NCI-H1092 (cell line): ENCODE data around the gene MIER1.
A peak's percentile ranks its signal among the peaks of the same experiment; 100 is the strongest.
"Not testable (repeated sequence)": the region's sequence is repeated elsewhere in the genome, so short reads cannot be mapped to it uniquely, and the experiment has no call there.

Experiments
- DNase-seq: peaks from one replicate; lab custom pipeline; 2025; lab: John Stamatoyannopoulos, UW

The MIER1 gene

GRCh38 chr1:66924756-66925557 lies at the start of gene MIER1, which contains the start of gene DNAI4:
Gene MIER1 (plus strand): TSS chr1:66924990. CDS start chr1:66925029, 39 bp downstream.
Gene DNAI4 (minus strand): TSS chr1:66924856. CDS start chr1:66924831, 25 bp downstream.
- peak; percentile 94 for DNase-seq

GRCh38 chr1:66876664-66877063 lies 48.1 kb upstream of the MIER1 start:
- DNase-seq = no peak

DNA sequence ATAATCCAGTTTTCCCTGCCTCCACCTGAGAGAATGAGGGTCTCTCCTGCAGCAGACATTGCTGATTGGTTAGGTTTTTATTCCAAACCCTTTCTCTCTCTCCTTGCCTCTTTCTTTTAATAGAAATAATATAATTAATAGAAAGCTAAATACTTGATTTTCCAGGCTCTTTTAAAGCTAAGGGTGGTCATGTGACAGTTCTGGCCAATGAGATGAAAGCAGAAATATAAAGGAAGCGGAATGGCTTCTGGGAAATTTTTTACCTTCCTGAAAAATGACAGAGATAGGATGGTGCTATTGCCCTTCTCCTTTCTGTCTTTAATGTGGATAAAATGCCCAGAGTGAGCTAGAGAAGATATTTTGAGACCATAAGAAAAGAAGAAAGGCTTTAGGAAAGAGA lies 35.8 kb upstream of the MIER1 start:
- DNase-seq = no peak

- DNase-seq = no peak
Observed at GRCh38 chr1:66890621-66891020, 34.2 kb upstream of the MIER1 start.

DNA sequence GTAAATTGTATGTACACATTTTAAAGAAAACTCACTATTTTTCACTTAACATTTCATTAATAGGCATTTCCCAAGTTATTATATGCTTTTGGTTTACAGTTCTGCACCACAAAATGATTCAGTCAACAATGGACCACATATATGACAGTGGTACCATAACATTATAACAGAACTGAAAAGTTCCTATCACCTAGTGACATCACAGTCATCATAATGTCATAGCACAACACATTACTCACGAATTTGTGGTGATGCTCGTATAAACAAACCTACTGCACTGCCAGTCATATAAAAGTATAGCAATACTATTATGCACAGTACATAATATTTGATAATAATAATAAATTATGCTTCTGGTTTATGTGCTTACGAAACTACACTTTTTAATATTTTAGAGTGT lies 31.1 kb upstream of the MIER1 start:
- DNase-seq = no peak

DNA sequence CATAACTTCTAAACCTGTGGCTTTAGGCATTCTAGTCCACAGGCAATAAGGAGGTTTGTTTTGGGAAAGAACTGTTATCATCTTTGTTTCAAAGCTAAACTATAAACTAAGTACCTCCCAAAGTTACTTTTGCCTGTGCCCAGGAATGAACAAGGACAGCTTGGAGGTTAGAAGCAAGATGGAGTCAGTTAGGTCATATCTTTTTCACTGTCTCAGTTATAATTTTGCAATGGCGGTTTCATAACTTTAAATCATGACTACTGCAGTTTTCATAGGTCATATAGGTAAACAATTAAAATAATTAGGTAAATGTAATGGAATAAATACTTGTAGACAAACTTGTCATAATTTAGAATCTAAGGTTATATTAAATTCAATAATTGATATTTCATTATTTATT lies 9.6 kb upstream of the MIER1 start:
- not testable (repeated sequence) for DNase-seq

- no peak for DNase-seq
Observed at GRCh38 chr1:66916320-66916719, 8.5 kb upstream of the MIER1 start.

GRCh38 chr1:66917476-66917875 lies 7.3 kb upstream of the MIER1 start:
- DNase-seq = no peak

DNA sequence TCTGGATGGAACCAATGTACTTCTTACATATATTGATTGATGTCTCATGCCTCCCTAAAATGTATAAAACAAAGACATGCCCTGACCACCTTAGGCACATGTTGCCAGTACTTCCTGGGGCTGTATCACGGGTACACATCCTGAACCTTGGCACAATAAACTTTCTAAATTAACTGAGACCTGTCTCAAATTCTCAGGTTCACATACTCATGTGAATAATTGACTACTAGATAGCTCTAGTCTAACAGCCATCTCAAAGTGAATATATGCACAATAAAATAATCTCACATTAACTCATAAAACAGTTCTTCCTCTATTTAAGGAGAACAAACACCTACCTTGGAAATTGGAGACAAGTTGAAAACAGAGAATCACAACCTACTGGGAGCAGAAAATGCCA lies 5.7 kb upstream of the MIER1 start:
- DNase-seq = no peak

GRCh38 chr1:66919828-66920227 lies 5.0 kb upstream of the MIER1 start:
- DNase-seq = no peak

- DNase-seq = no peak
Observed at GRCh38 chr1:66920543-66920942, 4.2 kb upstream of the MIER1 start.

DNA sequence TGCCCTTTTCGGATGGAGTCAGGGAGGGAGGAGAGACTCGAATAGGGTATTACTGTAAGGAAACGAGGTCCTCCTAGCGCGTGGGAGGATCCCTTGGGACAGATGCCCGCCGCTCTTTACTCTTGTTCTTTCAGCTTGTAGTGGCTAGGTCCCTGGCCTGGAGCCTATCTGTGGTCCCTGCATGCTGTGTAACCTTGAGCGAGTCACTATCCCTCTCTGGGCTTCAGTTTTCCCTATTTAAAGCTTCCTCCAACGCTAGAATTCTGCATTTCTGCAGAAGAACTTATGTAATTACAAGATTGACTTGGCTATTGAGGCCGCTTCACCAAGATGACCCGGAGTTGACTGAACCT lies 744 bp downstream of the MIER1 start:
- no peak for DNase-seq

GRCh38 chr1:66925944-66926343 lies 1.2 kb downstream of the MIER1 start:
- DNase-seq = no peak

- no peak for DNase-seq
Observed at GRCh38 chr1:66927528-66927927, 2.7 kb downstream of the MIER1 start.

DNA sequence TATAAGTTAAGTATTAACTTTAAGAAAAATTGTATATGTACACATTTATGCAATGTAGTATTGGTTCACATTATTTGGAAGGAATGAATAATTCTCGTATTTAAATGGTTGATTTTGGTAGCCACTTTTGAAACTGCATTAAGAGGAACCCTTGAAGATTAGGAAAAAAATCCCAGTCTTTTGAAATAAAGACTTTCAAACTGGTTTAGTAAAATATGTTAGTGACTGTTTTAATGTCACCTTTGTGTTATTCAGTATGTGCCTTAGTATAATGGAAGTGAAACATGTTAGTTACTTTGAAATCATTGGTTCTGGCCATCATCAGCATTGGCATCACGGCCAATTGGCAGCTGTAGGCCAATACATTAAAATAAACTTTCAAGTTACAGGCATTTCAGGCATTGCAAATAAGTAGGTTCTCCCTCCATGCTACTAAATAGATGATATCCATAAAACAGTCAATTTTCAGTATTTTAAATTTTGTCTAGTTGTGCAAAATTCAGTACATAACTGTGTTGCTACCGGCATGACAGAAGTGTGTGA lies 4.4 kb downstream of the MIER1 start:
- DNase-seq = no peak

- DNase-seq = no peak
Observed at GRCh38 chr1:66929691-66929998, 4.9 kb downstream of the MIER1 start.

GRCh38 chr1:66929999-66930822 lies 5.4 kb downstream of the MIER1 start:
- DNase-seq = peak; percentile 87

GRCh38 chr1:66930823-66931174 lies 6.0 kb downstream of the MIER1 start:
- no peak for DNase-seq

- no peak for DNase-seq
Observed at GRCh38 chr1:66931590-66931989, 6.8 kb downstream of the MIER1 start.

GRCh38 chr1:66932291-66932690 lies 7.5 kb downstream of the MIER1 start:
- DNase-seq = no peak

DNA sequence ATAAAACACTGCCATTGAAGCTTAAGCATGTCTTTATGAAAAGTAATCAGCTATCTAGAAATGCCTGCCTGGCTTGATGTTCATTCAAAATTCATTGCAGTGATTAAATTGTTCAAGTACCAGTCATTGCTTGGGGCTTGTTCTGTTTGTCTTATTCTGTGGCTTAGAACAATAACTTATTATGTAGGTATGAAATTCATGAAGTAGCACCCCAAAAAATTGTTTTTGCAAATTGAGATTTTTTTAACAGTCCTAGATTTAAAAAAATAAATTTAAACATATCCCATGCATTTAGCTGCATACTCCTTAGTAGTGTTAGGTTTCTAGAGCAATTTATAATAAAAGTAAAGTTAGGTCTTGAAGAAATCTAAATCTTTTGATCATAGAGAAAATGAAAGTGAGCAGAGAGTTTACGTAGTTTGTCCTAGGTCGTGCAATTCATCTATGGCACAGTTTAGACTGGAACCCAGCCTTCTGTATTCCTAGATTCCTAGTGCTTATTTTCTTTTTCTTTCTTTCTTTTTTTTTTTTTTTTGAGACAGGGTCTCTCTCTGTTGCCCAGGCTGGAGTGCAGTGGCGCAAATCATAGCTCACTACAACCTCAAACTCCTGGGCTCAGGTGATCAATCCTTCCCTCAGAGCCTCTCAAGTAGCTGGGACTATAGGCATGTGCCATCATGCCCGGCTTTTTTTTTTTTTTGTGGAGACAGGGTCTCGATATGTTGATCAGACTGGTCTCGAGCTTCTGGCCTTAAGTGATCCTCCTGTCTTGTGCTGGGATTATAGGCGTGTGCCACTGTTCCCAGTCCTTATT lies 9.3 kb downstream of the MIER1 start:
- DNase-seq = no peak

GRCh38 chr1:66937529-66938234 lies 12.9 kb downstream of the MIER1 start:
- DNase-seq = no peak
